K562 (cell line): ENCODE measurements around the gene FAT2. TPM values are rescaled to one million over a fixed set of nuclear protein-coding genes. Genes with fewer than 3 reads are reported as not detected.

Experiments used
- ATAC-seq: fragments of 200-7000 bp; cut with Tn5 transposase; 3 replicates; pipeline ENCODE4 v1.9.1; 2020; ENCODE audit warnings: moderate library complexity
- BruUV-seq: library from RNA; stranded (reverse); fragments of 400-500 nt; replicated peaks from 2 replicates; lab custom pipeline; 2021; lab: Mats Ljungman, UMichigan
- CTCF ChIA-PET: fragments of 300-600 bp; formaldehyde crosslinking; extraction: SDS; loops from one replicate; lab custom pipeline; 2021; ENCODE audit warnings: low intra/inter-chr PET ratio; lab: Yijun Ruan, JAX
- POLR2A ChIA-PET: fragments of 300-600, 350-650 bp; sonication (Branson Sonifier 250); formaldehyde crosslinking; extraction: SDS; loops from one replicate; lab custom pipeline; 2021; ENCODE audit warnings: antibody characterized with exemption, inconsistent platforms; lab: Yijun Ruan, JAX
- DNase-seq, 4 experiments: peaks; one replicate each; pipeline versions ENCODE4 v3.0.0 to v3.0.0-alpha.2; 2011 to 2018; ENCODE audit warnings: low spot score in 3 of 4, mixed read lengths in 3 of 4; ENCODE audit errors: extremely low read depth in 1 of 4
- FAIRE-seq: peaks from 2 replicates; lab custom pipeline; 2011; peaks lifted over from hg19 to GRCh38; lab: Jason Lieb, UNC
- H2AFZ ChIP-seq: 2 replicates; pipeline ENCODE4 v1.6.0; 2011; ENCODE audit warnings: low read depth, low read length, control low read depth, inconsistent platforms
- H3K27ac ChIP-seq: fragments of 200-600 bp; 3 replicates; pipeline ENCODE4 v1.8.0; 2011; ENCODE audit warnings: low read depth, mild to moderate bottlenecking, control low read depth, inconsistent platforms, low read length, moderate library complexity, mixed read lengths; ENCODE audit errors: extremely low read depth
- H3K27me3 ChIP-seq, 2 experiments: fragments of 300-600 bp in 1 of 2; 2 replicates in 1 of 2; 3 replicates in 1 of 2; pipeline versions ENCODE4 v1.6.0 to v1.8.0; 2011; ENCODE audit warnings: inconsistent platforms in 2 of 2, low read length in 2 of 2, mild to moderate bottlenecking in 1 of 2, mixed read lengths in 1 of 2, moderate library complexity in 1 of 2; ENCODE audit not compliant: control insufficient read depth in 2 of 2, insufficient read depth in 2 of 2
- H3K36me3 ChIP-seq: fragments of 300-600 bp; 3 replicates; pipeline ENCODE4 v1.8.0; 2011; ENCODE audit warnings: mild to moderate bottlenecking, low read length, inconsistent platforms; ENCODE audit not compliant: control insufficient read depth, insufficient read depth
- H3K4me1 ChIP-seq, 2 experiments: fragments of 200-600 bp in 1 of 2; replicated peaks in 1 of 2; 2 replicates in 1 of 2; 3 replicates in 1 of 2; pipeline versions ENCODE4 v1.5.1 to v1.8.0; 2011; ENCODE audit warnings: inconsistent platforms in 2 of 2, low read length in 2 of 2, mild to moderate bottlenecking in 1 of 2, mixed read lengths in 1 of 2, moderate library complexity in 1 of 2; ENCODE audit not compliant: control insufficient read depth in 2 of 2, insufficient read depth in 2 of 2
- H3K4me2 ChIP-seq: 2 replicates; pipeline ENCODE4 v1.6.1; 2011; ENCODE audit warnings: low read length, control low read depth, inconsistent platforms, mixed read lengths; ENCODE audit not compliant: insufficient read depth
- H3K4me3 ChIP-seq: fragments of 200-600 bp; sonication (generic), shearing (Covaris generic); 2 replicates; pipeline ENCODE4 v1.5.1; 2016; ENCODE audit warnings: control low read depth, inconsistent platforms
- H3K79me2 ChIP-seq: fragments of 200-600 bp; 3 replicates; pipeline ENCODE4 v1.8.0; 2011; ENCODE audit warnings: low read length, inconsistent platforms; ENCODE audit not compliant: control insufficient read depth, insufficient read depth
- H3K9ac ChIP-seq, 2 experiments: 2 replicates each; pipeline versions ENCODE4 v1.6.0 to v1.6.1; 2011; ENCODE audit warnings: low read depth in 2 of 2, low read length in 2 of 2, control low read depth in 1 of 2, inconsistent platforms in 1 of 2, mild to moderate bottlenecking in 1 of 2, mixed read lengths in 1 of 2; ENCODE audit not compliant: insufficient read depth in 1 of 2
- H3K9me1 ChIP-seq: one replicate; pipeline ENCODE4 v1.6.0; 2011; ENCODE audit warnings: inconsistent platforms, mild to moderate bottlenecking, low read length, moderate library complexity; ENCODE audit not compliant: control insufficient read depth, insufficient read depth
- H3K9me3 ChIP-seq: replicated peaks from 2 replicates; pipeline ENCODE4 v1.5.1; 2011; ENCODE audit warnings: low read depth, low read length, inconsistent platforms; ENCODE audit not compliant: control insufficient read depth, insufficient read depth
- H4K20me1 ChIP-seq: replicated peaks from 2 replicates; pipeline ENCODE4 v1.6.1; 2011; ENCODE audit warnings: low read length, inconsistent platforms, mixed read lengths; ENCODE audit not compliant: control insufficient read depth, insufficient read depth
- CBX5 ChIP-seq: IDR thresholded peaks from 2 replicates; pipeline ENCODE4 v1.6.1; 2014; ENCODE audit warnings: low read depth, borderline replicate concordance
- FOXP1 ChIP-seq: sonication (generic); formaldehyde crosslinking; IDR thresholded peaks from 2 replicates; pipeline ENCODE4 v1.8.0; 2022; ENCODE audit warnings: mild to moderate bottlenecking, missing genetic modification reagents
- NFE2L1 ChIP-seq: fragments of 450-650 bp; IDR thresholded peaks from 2 replicates; pipeline ENCODE4 v1.6.1; 2016; ENCODE audit warnings: missing genetic modification characterization, low read depth, mild to moderate bottlenecking, missing compliant biosample characterization, moderate library complexity, borderline replicate concordance
- NR1H2 ChIP-seq: sonication (generic); formaldehyde crosslinking; IDR thresholded peaks from 2 replicates; pipeline ENCODE4 v1.4.0; 2020; ENCODE audit warnings: mild to moderate bottlenecking, missing genetic modification reagents
- YY1 ChIP-seq, 3 experiments: IDR thresholded peaks; 2 replicates each; pipeline ENCODE4 v1.6.1; 2011; ENCODE audit warnings: low read length in 2 of 3, mild to moderate bottlenecking in 2 of 3, moderate library complexity in 2 of 3, borderline replicate concordance in 1 of 3, control low read depth in 1 of 3, low read depth in 1 of 3; ENCODE audit not compliant: insufficient read depth in 3 of 3, insufficient replicate concordance in 2 of 3, control insufficient read depth in 1 of 3, insufficient read length in 1 of 3; ENCODE audit errors: extremely low read depth in 1 of 3
- ZNF444 ChIP-seq: fragments of 250-450 bp; sonication (Bioruptor Pico); IDR thresholded peaks from 2 replicates; pipeline ENCODE4 v1.4.0; 2020; ENCODE audit warnings: mild to moderate bottlenecking, moderate library complexity
- ZNF644 ChIP-seq: fragments of 200-800 bp; sonication (Bioruptor generic); IDR thresholded peaks from 2 replicates; pipeline ENCODE4 v1.6.1; 2016; ENCODE audit warnings: low read depth, missing genetic modification characterization, missing compliant biosample characterization
- ZNF668 ChIP-seq: fragments of 250-450 bp; sonication (Bioruptor Pico); IDR thresholded peaks from 2 replicates; pipeline ENCODE4 v1.8.0; 2022; ENCODE audit warnings: mild to moderate bottlenecking, inconsistent platforms
- WGBS: fragments of 100-300 bp; shearing (Covaris generic); methylation state at CpG from one replicate; pipeline ENCODE4 v1.1.6; 2016; ENCODE audit warnings: low coverage, mixed read lengths; ENCODE audit not compliant: insufficient coverage; ENCODE audit errors: missing lambda C conversion rate; 5-methylcytosine and 5-hydroxymethylcytosine counted together
- in situ Hi-C: fragments of 300-500 bp; cut with MboI; formaldehyde crosslinking; loops from 4 replicates; pipeline ENCODE4 v1.15.0; 2018; ENCODE audit warnings: inconsistent platforms, mixed read lengths
- intact Hi-C: fragments of 100-400 bp; cut with micrococcal nuclease; formaldehyde crosslinking; loops from 2 replicates; pipeline ENCODE4 v1.14.2; 2022
- polyA plus RNA-seq, 8 experiments: library from polyadenylated mRNA; depleted of rRNA in 4 of 8; stranded (reverse) in 5 of 8; unstranded in 3 of 8; fragments of >200 nt; fragmentation: Nextera tagmentation in 2 of 8; fragmentation: Illumina TruSeq in 1 of 8; extraction: Ambion mirVana in 2 of 8; extraction: Trizol in 1 of 8; gene quantifications; 2 replicates each; pipeline versions ENCODE4 v1.2.1 to v1.2.3, GENCODE V29; 2011 to 2014; ENCODE audit warnings: inconsistent platforms in 1 of 8, missing spikeins in 1 of 8
- total RNA-seq, 7 experiments: library from RNA; depleted of rRNA in 6 of 7; stranded (reverse); fragments of >200 nt in 6 of 7; fragmentation: Illumina TruSeq in 2 of 7; extraction: Trizol in 2 of 7; gene quantifications; 2 replicates each; pipeline versions ENCODE4 v1.2.1 to v1.2.3, GENCODE V29; 2011 to 2021; ENCODE audit warnings: low replicate concordance in 1 of 7
- TF ChIP-seq, protein P1 (sequence below): fragments of 250-450 bp; sonication (Bioruptor Pico); IDR thresholded peaks from 2 replicates; pipeline ENCODE4 v1.8.0; 2021; ENCODE audit warnings: borderline replicate concordance, mild to moderate bottlenecking, moderate library complexity; ENCODE audit not compliant: poor library complexity, severe bottlenecking
- TF ChIP-seq, protein P2 (sequence below): sonication (generic); formaldehyde crosslinking; IDR thresholded peaks from 2 replicates; pipeline ENCODE4 v1.8.0; 2022; ENCODE audit warnings: missing genetic modification reagents, mild to moderate bottlenecking, borderline replicate concordance
- TF ChIP-seq, protein P3 (sequence below): sonication (generic); formaldehyde crosslinking; IDR thresholded peaks from 2 replicates; pipeline ENCODE4 v1.8.0; 2022; ENCODE audit warnings: mild to moderate bottlenecking, missing genetic modification reagents

The FAT2 gene
- total and polyA plus RNA-seq, 9 of the 15 experiments (the other 6 are each of a cell fraction or from before 2014, with no cell fraction given): not detected

DNA sequence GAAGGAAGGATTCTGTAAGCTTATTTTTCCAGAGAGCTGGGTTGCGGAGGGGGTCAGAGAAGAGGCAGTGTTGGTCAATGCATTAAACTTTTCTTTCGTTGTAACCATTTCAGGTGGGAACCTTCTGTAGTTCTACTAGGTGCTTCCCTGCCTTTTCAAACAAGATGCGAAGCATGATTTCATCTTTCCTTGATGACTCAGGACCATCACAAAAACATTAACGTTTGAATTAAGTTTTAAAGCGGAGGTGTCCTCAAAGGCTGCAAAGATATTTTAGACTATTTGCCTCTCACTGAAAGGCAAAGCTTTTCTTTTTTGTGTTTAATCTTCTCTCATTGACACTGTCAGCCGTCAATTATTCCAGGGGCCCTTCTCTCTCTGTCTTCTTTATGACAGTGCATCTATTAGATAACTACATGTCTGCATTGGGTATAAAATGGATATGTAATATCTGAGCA lies 26.3 kb upstream of the FAT2 start:
- TF ChIP-seq CBX5: no peak
- no peak for TF ChIP-seq ZNF668 (CRISPR knock-in tag)
- TF ChIP-seq, protein P1, sequence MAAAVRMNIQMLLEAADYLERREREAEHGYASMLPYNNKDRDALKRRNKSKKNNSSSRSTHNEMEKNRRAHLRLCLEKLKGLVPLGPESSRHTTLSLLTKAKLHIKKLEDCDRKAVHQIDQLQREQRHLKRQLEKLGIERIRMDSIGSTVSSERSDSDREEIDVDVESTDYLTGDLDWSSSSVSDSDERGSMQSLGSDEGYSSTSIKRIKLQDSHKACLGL (CRISPR knock-in tag): no peak
- TF ChIP-seq ZNF644 (tag): no peak
- no peak for TF ChIP-seq ZNF444 (CRISPR knock-in tag)
- TF ChIP-seq, protein P2, sequence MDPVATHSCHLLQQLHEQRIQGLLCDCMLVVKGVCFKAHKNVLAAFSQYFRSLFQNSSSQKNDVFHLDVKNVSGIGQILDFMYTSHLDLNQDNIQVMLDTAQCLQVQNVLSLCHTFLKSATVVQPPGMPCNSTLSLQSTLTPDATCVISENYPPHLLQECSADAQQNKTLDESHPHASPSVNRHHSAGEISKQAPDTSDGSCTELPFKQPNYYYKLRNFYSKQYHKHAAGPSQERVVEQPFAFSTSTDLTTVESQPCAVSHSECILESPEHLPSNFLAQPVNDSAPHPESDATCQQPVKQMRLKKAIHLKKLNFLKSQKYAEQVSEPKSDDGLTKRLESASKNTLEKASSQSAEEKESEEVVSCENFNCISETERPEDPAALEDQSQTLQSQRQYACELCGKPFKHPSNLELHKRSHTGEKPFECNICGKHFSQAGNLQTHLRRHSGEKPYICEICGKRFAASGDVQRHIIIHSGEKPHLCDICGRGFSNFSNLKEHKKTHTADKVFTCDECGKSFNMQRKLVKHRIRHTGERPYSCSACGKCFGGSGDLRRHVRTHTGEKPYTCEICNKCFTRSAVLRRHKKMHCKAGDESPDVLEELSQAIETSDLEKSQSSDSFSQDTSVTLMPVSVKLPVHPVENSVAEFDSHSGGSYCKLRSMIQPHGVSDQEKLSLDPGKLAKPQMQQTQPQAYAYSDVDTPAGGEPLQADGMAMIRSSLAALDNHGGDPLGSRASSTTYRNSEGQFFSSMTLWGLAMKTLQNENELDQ (CRISPR knock-in tag): no peak
- TF ChIP-seq, protein P3, sequence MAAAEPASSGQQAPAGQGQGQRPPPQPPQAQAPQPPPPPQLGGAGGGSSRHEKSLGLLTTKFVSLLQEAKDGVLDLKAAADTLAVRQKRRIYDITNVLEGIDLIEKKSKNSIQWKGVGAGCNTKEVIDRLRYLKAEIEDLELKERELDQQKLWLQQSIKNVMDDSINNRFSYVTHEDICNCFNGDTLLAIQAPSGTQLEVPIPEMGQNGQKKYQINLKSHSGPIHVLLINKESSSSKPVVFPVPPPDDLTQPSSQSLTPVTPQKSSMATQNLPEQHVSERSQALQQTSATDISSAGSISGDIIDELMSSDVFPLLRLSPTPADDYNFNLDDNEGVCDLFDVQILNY (CRISPR knock-in tag): no peak
- TF ChIP-seq NR1H2 (CRISPR knock-in tag): no peak
- no peak for TF ChIP-seq YY1 (IDR thresholded peaks at IDR 0.05; ENCODE audit: borderline replicate concordance in 1 of 3, control insufficient read depth in 1 of 3, extremely low read depth in 1 of 3, insufficient read depth in 3 of 3, insufficient read length in 1 of 3, insufficient replicate concordance in 2 of 3, low read depth in 1 of 3, low read length in 2 of 3)
- no peak for TF ChIP-seq FOXP1 (CRISPR knock-in tag)
- no peak for TF ChIP-seq NFE2L1 (tag)
- Histone ChIP-seq H2AFZ (no peak overlapping the region), H3K36me3 (no peaks in the 10 kb centered on the region), H3K9me1 (no peaks in the 10 kb centered on the region), H3K79me2 (no peaks in the 10 kb centered on the region), H4K20me1 (no peaks in the 10 kb centered on the region; the same call in 1 of the 2 replicates), H3K4me1 (no peaks in the 10 kb centered on the region), H3K27ac (no peak overlapping the region), H3K4me3 (no peak overlapping the region), H3K9ac (no peak overlapping the region), H3K9me3 (no peaks in the 10 kb centered on the region), H3K27me3 (peaks cover 16 to 55% of the 10 kb centered on the region in 2 experiments; a peak in 4 of 5 replicates), H3K4me2 (no peak overlapping the region)
- intact Hi-C loops (no loop called here), in situ Hi-C loops (no loop called here)
- no TSS peak for BruUV-seq
- POLR2A ChIA-PET: no interaction called here
- no peak for FAIRE-seq
- 0% methylated on average over 6 of the region's 6 CpGs for WGBS
- ATAC-seq: no peak
- DNase-seq: no peak
- CTCF ChIA-PET: no interaction called here
